GM21825 (cell line): ENCODE data around the gene KREMEN1.

ENCODE experiments used
- ATAC-seq: cut with Tn5 transposase; IDR thresholded peaks from one replicate; pipeline ENCODE4 v1.9.1; 2021; ENCODE audit warnings: mild to moderate bottlenecking, moderate library complexity; ENCODE audit not compliant: unreplicated experiment

KREMEN1 gene

GRCh38 chr22:29204455-29205183, 131.8 kb downstream of the KREMEN1 start:
- no peak for ATAC-seq

GRCh38 chr22:29205252-29205593, 132.4 kb downstream of the KREMEN1 start:
- no peak for ATAC-seq

- no peak for ATAC-seq
Measured at GRCh38 chr22:29205594-29206371, 132.9 kb downstream of the KREMEN1 start, which contains the start of gene EMID1. TSS of gene EMID1 (plus strand) at chr22:29205896. CDS start at chr22:29206039, 143 bp downstream.

- no peak for ATAC-seq
Measured at GRCh38 chr22:29206372-29207242, 133.8 kb downstream of the KREMEN1 start.

- ATAC-seq, result no peak
Measured at GRCh38 chr22:29207243-29207550, 134.4 kb downstream of the KREMEN1 start.

- ATAC-seq, result no peak
Measured at GRCh38 chr22:29207562-29208501, 135.0 kb downstream of the KREMEN1 start.

GRCh38 chr22:29208502-29208862, 135.6 kb downstream of the KREMEN1 start:
- ATAC-seq, result no peak

GRCh38 chr22:29208879-29209623, 136.2 kb downstream of the KREMEN1 start:
- no peak for ATAC-seq

- ATAC-seq, result no peak
Measured at GRCh38 chr22:29209624-29209929, 136.7 kb downstream of the KREMEN1 start.

GRCh38 chr22:29211066-29211465, 138.2 kb downstream of the KREMEN1 start:
- no peak for ATAC-seq

- ATAC-seq, result no peak
Measured at GRCh38 chr22:29211466-29211865, 138.6 kb downstream of the KREMEN1 start.

- no peak for ATAC-seq
Measured at GRCh38 chr22:29212743-29213142, 139.9 kb downstream of the KREMEN1 start.

- ATAC-seq, result no peak
Measured at GRCh38 chr22:29213493-29213892, 140.7 kb downstream of the KREMEN1 start.

- no peak for ATAC-seq
Measured at GRCh38 chr22:29214232-29214631, 141.4 kb downstream of the KREMEN1 start.

- no peak for ATAC-seq
Measured at GRCh38 chr22:29215012-29215860, 142.4 kb downstream of the KREMEN1 start.

- no peak for ATAC-seq
Measured at GRCh38 chr22:29216011-29216872, 143.4 kb downstream of the KREMEN1 start.

GRCh38 chr22:29216873-29217666, 144.2 kb downstream of the KREMEN1 start:
- no peak for ATAC-seq
